Measurements from ENCODE around the gene LIME1.

GRCh38 chr20:63734111-63734945, 2.1 kb upstream of the LIME1 start:
- TF ChIP-seq CTCF (IDR thresholded peaks at IDR 0.05 in 8 of 11, conservative IDR thresholded peaks at IDR 0.05 in 3 of 11) (no peak), POLR2AphosphoS5 (IDR thresholded peaks at IDR 0.05) (peak in 1 of 3 donors; percentile 52), POLR2A (IDR thresholded peaks at IDR 0.05) (no peak)
